DOHH2 (cell line): ENCODE data around the gene RNF2.

Experiments used
- CTCF ChIP-seq: fragments of 200-600 bp; sonication (generic); IDR thresholded peaks from one replicate; pipeline ENCODE4 v1.5.1; 2014; ENCODE audit warnings: antibody characterized with exemption, mild to moderate bottlenecking, low read depth, low read length; ENCODE audit not compliant: poor library complexity, severe bottlenecking
- EZH2phosphoT487 ChIP-seq: fragments of 200-600 bp; sonication (generic); IDR thresholded peaks from 2 replicates; pipeline ENCODE4 v1.6.1; 2017; ENCODE audit warnings: borderline replicate concordance, mild to moderate bottlenecking, antibody characterized with exemption, low read length, moderate library complexity, mixed read lengths

GRCh38 chr1:185077374-185077773 lies 32.0 kb downstream of the RNF2 start:
- no peak for TF ChIP-seq CTCF
- no peak for TF ChIP-seq EZH2phosphoT487
